ENCODE results near the gene CHN2. TPM values are rescaled to one million over a fixed set of nuclear protein-coding genes. Genes with fewer than 3 reads are reported as not detected.

Gene CHN2
- total RNA-seq, 1 experiment from 2014 or later, result 2.1 TPM

- BruUV-seq (replicated peaks), result no TSS peak
- CTCF ChIA-PET, result no interaction called here
- Histone ChIP-seq H3K9ac (ENCODE audit: low read length) (no peak overlapping the region), H3K36me3 (ENCODE audit: control insufficient read depth in 1 of 2, insufficient read depth in 2 of 2, low read length in 2 of 2) (no peaks in the 10 kb centered on the region), H3K79me2 (ENCODE audit: insufficient read depth, low read length) (no peaks in the 10 kb centered on the region), H3K9me2 (ENCODE audit: insufficient read depth) (no peaks in the 10 kb centered on the region), H4K20me1 (ENCODE audit: insufficient read depth) (no peaks in the 10 kb centered on the region), H3K4me3 (replicated peaks in 1 of 2; ENCODE audit: low read depth in 1 of 2, low read length in 2 of 2) (no peak overlapping the region), H3K9me3 (ENCODE audit: control insufficient read depth in 1 of 2, insufficient read depth in 1 of 2, low read depth in 1 of 2, low read length in 2 of 2) (no peaks in the 10 kb centered on the region), H3K4me2 (ENCODE audit: low read length) (no peak overlapping the region), H3K4me1 (ENCODE audit: control insufficient read depth in 1 of 2, insufficient read depth in 2 of 2, low read length in 2 of 2) (no peaks in the 10 kb centered on the region), H3K27me3 (ENCODE audit: insufficient read depth, low read length) (no peaks in the 10 kb centered on the region), H3K27ac (ENCODE audit: low read depth, low read length) (no peak overlapping the region), H2AFZ (ENCODE audit: low read depth, low read length, poor library complexity, severe bottlenecking) (no peak overlapping the region)
- ATAC-seq, result no peak
- no peak for TF ChIP-seq ZNF274 (IDR thresholded peaks at IDR 0.05; ENCODE audit: low read depth, low read length)
- no peak for TF ChIP-seq SIN3A (IDR thresholded peaks at IDR 0.05; ENCODE audit: low read depth)
- TF ChIP-seq POLR2AphosphoS5 (IDR thresholded peaks at IDR 0.05; ENCODE audit: low read depth, low read length), result no peak
- no peak for TF ChIP-seq EZH2phosphoT487 (IDR thresholded peaks at IDR 0.05; ENCODE audit: borderline replicate concordance)
- TF ChIP-seq YY1 (IDR thresholded peaks at IDR 0.05; ENCODE audit: extremely low read depth, insufficient replicate concordance, low read depth, low read length), result no peak
- TF ChIP-seq TCF7L2 (IDR thresholded peaks at IDR 0.05; ENCODE audit: borderline replicate concordance, extremely low read depth, insufficient read depth, insufficient read length), result no peak
- TF ChIP-seq POLR2A (IDR thresholded peaks at IDR 0.05; ENCODE audit: borderline replicate concordance, extremely low read depth, insufficient read depth, insufficient read length), result no peak
- no peak for TF ChIP-seq SP1 (IDR thresholded peaks at IDR 0.05; ENCODE audit: low read depth)
- POLR2A ChIA-PET, result no interaction called here
- no peak for DNase-seq (ENCODE audit: low read depth, low spot score)
- intact Hi-C loops (cut with micrococcal nuclease), result no loop called here
- RAD21 ChIA-PET (ENCODE audit: low non-redundant PET in 1 of 2, low total read pairs in 2 of 2, uncharacterized antibody in 2 of 2, unreplicated experiment in 2 of 2), result no interaction called here
Observed at GRCh38 chr7:29161231-29161630, 33.3 kb upstream of the CHN2 start.

GRCh38 chr7:29162577-29162976 lies 32.0 kb upstream of the CHN2 start:
- DNase-seq (ENCODE audit: low read depth, low spot score) (no peak), ATAC-seq (no peak)
- Histone ChIP-seq H3K36me3 (ENCODE audit: control insufficient read depth in 1 of 2, insufficient read depth in 2 of 2, low read length in 2 of 2) (no peaks in the 10 kb centered on the region), H4K20me1 (ENCODE audit: insufficient read depth) (no peaks in the 10 kb centered on the region), H3K79me2 (ENCODE audit: insufficient read depth, low read length) (no peaks in the 10 kb centered on the region), H3K4me3 (replicated peaks in 1 of 2; ENCODE audit: low read depth in 1 of 2, low read length in 2 of 2) (no peak overlapping the region), H2AFZ (ENCODE audit: low read depth, low read length, poor library complexity, severe bottlenecking) (no peak overlapping the region), H3K4me2 (ENCODE audit: low read length) (no peak overlapping the region), H3K9ac (ENCODE audit: low read length) (no peak overlapping the region), H3K27ac (ENCODE audit: low read depth, low read length) (no peak overlapping the region), H3K9me3 (ENCODE audit: control insufficient read depth in 1 of 2, insufficient read depth in 1 of 2, low read depth in 1 of 2, low read length in 2 of 2) (no peaks in the 10 kb centered on the region), H3K4me1 (ENCODE audit: control insufficient read depth in 1 of 2, insufficient read depth in 2 of 2, low read length in 2 of 2) (no peaks in the 10 kb centered on the region), H3K27me3 (ENCODE audit: insufficient read depth, low read length) (no peaks in the 10 kb centered on the region), H3K9me2 (ENCODE audit: insufficient read depth) (no peaks in the 10 kb centered on the region)
- POLR2A ChIA-PET, result no interaction called here
- TF ChIP-seq EGR1 (IDR thresholded peaks at IDR 0.05; ENCODE audit: low read depth), result no peak
- TF ChIP-seq CEBPB (IDR thresholded peaks at IDR 0.05; ENCODE audit: low read depth), result no peak
- no peak for TF ChIP-seq SIN3A (IDR thresholded peaks at IDR 0.05; ENCODE audit: low read depth)
- no peak for TF ChIP-seq ELF1 (IDR thresholded peaks at IDR 0.05; ENCODE audit: borderline replicate concordance, low read depth)
- TF ChIP-seq POLR2AphosphoS5 (IDR thresholded peaks at IDR 0.05; ENCODE audit: low read depth, low read length), result no peak
- no peak for TF ChIP-seq EZH2phosphoT487 (IDR thresholded peaks at IDR 0.05; ENCODE audit: borderline replicate concordance)
- no peak for TF ChIP-seq CTCF (IDR thresholded peaks at IDR 0.05 in 2 of 3, conservative IDR thresholded peaks at IDR 0.05 in 1 of 3; ENCODE audit: borderline replicate concordance in 1 of 3, insufficient read depth in 1 of 3, low read depth in 2 of 3, low read length in 2 of 3)
- TF ChIP-seq FOSL1 (IDR thresholded peaks at IDR 0.05; ENCODE audit: low read depth), result no peak
- no TSS peak for BruUV-seq (replicated peaks)
- RAD21 ChIA-PET (ENCODE audit: low non-redundant PET in 1 of 2, low total read pairs in 2 of 2, uncharacterized antibody in 2 of 2, unreplicated experiment in 2 of 2), result no interaction called here
- intact Hi-C loops (cut with micrococcal nuclease), result no loop called here
- CTCF ChIA-PET, result no interaction called here

Data from HCT116 (cell line).